B cell (primary cell): Measurements from ENCODE around the gene ARFGAP1. TPM values are rescaled to one million over a fixed set of nuclear protein-coding genes. Genes with fewer than 3 reads are reported as not detected.

Experiments used
- ATAC-seq: fragments of 200-7000 bp; cut with Tn5 transposase; one replicate; pipeline ENCODE4 v1.10.0; 2021; ENCODE audit warnings: low read depth, mild to moderate bottlenecking, moderate number of reproducible peaks, moderate library complexity
- CTCF ChIA-PET: fragments of 350-600 bp; sonication (Branson Sonifier 250); formaldehyde crosslinking; loops from one replicate; lab custom pipeline; 2021; ENCODE audit warnings: antibody characterized with exemption, inconsistent platforms; lab: Charles Lee
- POLR2A ChIA-PET: fragments of 350-600 bp; sonication (Branson Sonifier 250); formaldehyde crosslinking; loops from one replicate; lab custom pipeline; 2021; ENCODE audit warnings: antibody characterized with exemption; lab: Charles Lee
- DNase-seq: peaks from one replicate; pipeline ENCODE4 v3.0.0; 2013
- H2AFZ ChIP-seq: 2 replicates; pipeline ENCODE4 v1.6.1; 2012; ENCODE audit warnings: mild to moderate bottlenecking, low read depth, low read length; ENCODE audit not compliant: insufficient read depth, poor library complexity, severe bottlenecking
- H3K27ac ChIP-seq, 2 donors: 1 replicate in 1 of 2; 2 replicates in 1 of 2; pipeline ENCODE4 v1.5.1; 2012 to 2013; ENCODE audit warnings: low read length in 2 of 2, mild to moderate bottlenecking in 2 of 2, moderate library complexity in 1 of 2
- H3K27me3 ChIP-seq, 4 experiments: fragments of 200-600 bp in 1 of 4; sonication (generic) in 1 of 4; replicated peaks in 1 of 4; 1 replicate in 2 of 4; 2 replicates in 2 of 4; pipeline versions ENCODE4 v1.6.1 to v1.7.0; 2013 to 2016; ENCODE audit warnings: low read length in 3 of 4, mild to moderate bottlenecking in 2 of 4, mixed read lengths in 1 of 4, moderate library complexity in 1 of 4; ENCODE audit not compliant: insufficient read depth in 4 of 4, control insufficient read depth in 3 of 4; ENCODE audit errors: control extremely low read depth in 1 of 4
- H3K36me3 ChIP-seq, 2 experiments: replicated peaks in 1 of 2; 1 replicate in 1 of 2; 2 replicates in 1 of 2; pipeline versions ENCODE4 v1.6.1 to v1.7.1; 2013; ENCODE audit warnings: low read length in 1 of 2; ENCODE audit not compliant: insufficient read depth in 2 of 2, control insufficient read depth in 1 of 2; ENCODE audit errors: control extremely low read depth in 1 of 2, extremely low read depth in 1 of 2
- H3K4me1 ChIP-seq, 2 donors: fragments of 200-600 bp in 1 of 2; sonication (generic) in 1 of 2; 1 replicate in 1 of 2; 2 replicates in 1 of 2; pipeline versions ENCODE4 v1.5.1 to v1.6.1; 2013 to 2017; ENCODE audit warnings: low read length in 2 of 2; ENCODE audit not compliant: control insufficient read depth in 2 of 2, insufficient read depth in 2 of 2
- H3K4me2 ChIP-seq: replicated peaks from 2 replicates; pipeline ENCODE3; 2012; ENCODE audit warnings: mild to moderate bottlenecking, low read depth, low read length; ENCODE audit not compliant: poor library complexity, severe bottlenecking
- H3K4me3 ChIP-seq, 5 experiments: fragments of 200-600 bp in 1 of 5; sonication (generic) in 1 of 5; 1 replicate in 3 of 5; 2 replicates in 2 of 5; pipeline versions ENCODE4 v1.5.1 to v1.7.0; 2011 to 2016; ENCODE audit warnings: low read length in 4 of 5, mild to moderate bottlenecking in 4 of 5, low read depth in 2 of 5, control low read depth in 1 of 5, moderate library complexity in 1 of 5; ENCODE audit not compliant: insufficient read depth in 1 of 5; ENCODE audit errors: control extremely low read depth in 1 of 5, extremely low read depth in 1 of 5
- H3K79me2 ChIP-seq: fragments of 200-600 bp; sonication (generic); one replicate; pipeline ENCODE4 v1.6.0; 2016; ENCODE audit warnings: low read length; ENCODE audit not compliant: control insufficient read depth, insufficient read depth
- H3K9ac ChIP-seq: fragments of 200-600 bp; sonication (generic); 2 replicates; pipeline ENCODE4 v1.6.1; 2017; ENCODE audit warnings: mild to moderate bottlenecking, low read length, moderate library complexity
- H3K9me3 ChIP-seq, 3 donors: one replicate each; pipeline versions ENCODE4 v1.6.1 to v1.7.1; 2013; ENCODE audit warnings: low read length in 2 of 3; ENCODE audit not compliant: control insufficient read depth in 2 of 3, insufficient read depth in 1 of 3; ENCODE audit errors: control extremely low read depth in 1 of 3
- H4K20me1 ChIP-seq: 2 replicates; pipeline ENCODE4 v1.6.0; 2012; ENCODE audit warnings: mild to moderate bottlenecking, low read length; ENCODE audit not compliant: insufficient read depth, control insufficient read depth, poor library complexity, severe bottlenecking
- H3K27ac Mint-ChIP-seq: one replicate; pipeline ENCODE4 v1.8.0; 2021; ENCODE audit warnings: mixed read lengths
- H3K27me3 Mint-ChIP-seq: one replicate; pipeline ENCODE4 v1.8.0; 2021; ENCODE audit warnings: mixed read lengths
- H3K4me1 Mint-ChIP-seq: one replicate; pipeline ENCODE4 v1.8.0; 2021; ENCODE audit warnings: mixed read lengths
- H3K4me3 Mint-ChIP-seq: one replicate; pipeline ENCODE4 v1.8.0; 2021; ENCODE audit warnings: mixed read lengths
- H3K9me3 Mint-ChIP-seq: one replicate; pipeline ENCODE4 v1.8.0; 2022; ENCODE audit warnings: mixed read lengths; ENCODE audit not compliant: insufficient read depth
- CTCF ChIP-seq: fragments of 200-600 bp; IDR thresholded peaks from one replicate; pipeline ENCODE4 v1.8.0; 2022; ENCODE audit warnings: antibody characterized with exemption, mild to moderate bottlenecking
- EZH2 ChIP-seq: IDR thresholded peaks from 2 replicates; pipeline ENCODE4 v1.6.1; 2012; ENCODE audit warnings: borderline replicate concordance, low read depth, mild to moderate bottlenecking, moderate library complexity, low read length; ENCODE audit not compliant: insufficient read depth, poor library complexity, severe bottlenecking
- WGBS: methylation state at CpG from one replicate; pipeline ENCODE4 v1.1.5; 2013; ENCODE audit warnings: missing lambda C conversion rate; ENCODE audit not compliant: insufficient coverage; 5-methylcytosine and 5-hydroxymethylcytosine counted together
- intact Hi-C: fragments of 100-400 bp; cut with micrococcal nuclease; formaldehyde crosslinking; loops from one replicate; pipeline ENCODE4 v1.10.0; 2022
- polyA plus RNA-seq: library from polyadenylated mRNA; depleted of rRNA; stranded (reverse); fragments of >200 nt; gene quantifications from 2 replicates; pipeline ENCODE4 v1.2.3, GENCODE V29; 2012
- total RNA-seq, 2 donors: library from RNA; stranded (reverse); fragments of 120-200 nt in 1 of 2; gene quantifications; 1 replicate in 1 of 2; 2 replicates in 1 of 2; pipeline versions ENCODE4 v1.2.3 to v1.2.4, GENCODE V29; 2013 to 2022

The ARFGAP1 gene
- total and polyA plus RNA-seq, 2 donors (not counting 1 experiment from before 2014, with no cell fraction given), result 83.2 to 99.4 TPM

GRCh38 chr20:63247671-63248228 is 24.9 kb upstream of the ARFGAP1 start:
- no peaks in the 10 kb centered on the region for H4K20me1 ChIP-seq
- POLR2A ChIA-PET, result no interaction called here
- H2AFZ ChIP-seq, result no peak overlapping the region
- H3K79me2 ChIP-seq, result no peaks in the 10 kb centered on the region
- H3K27ac Mint-ChIP-seq, result no peak overlapping the region
- H3K9me3 Mint-ChIP-seq, result no peaks in the 10 kb centered on the region
- ATAC-seq, result no peak
- H3K9me3 ChIP-seq, result no peaks in the 10 kb centered on the region
- H3K27me3 ChIP-seq, result peaks cover 0 to 39% (median 6%) of the 10 kb centered on the region in 4 experiments
- no peaks in the 10 kb centered on the region for H3K36me3 ChIP-seq
- H3K4me2 ChIP-seq, result no peak overlapping the region
- H3K4me1 Mint-ChIP-seq, result peaks cover 3% of the 10 kb centered on the region
- no peak for DNase-seq
- no peak overlapping the region for H3K4me3 Mint-ChIP-seq
- peaks cover 3 to 5% of the 10 kb centered on the region in 2 donors for H3K4me1 ChIP-seq
- peaks cover 33% of the 10 kb centered on the region for H3K27me3 Mint-ChIP-seq
- 73% methylated on average over 24 of the region's 24 CpGs for WGBS
- H3K9ac ChIP-seq, result no peak overlapping the region
- CTCF ChIA-PET, result interaction anchor here (1.1 kb wide), 1 partner anchor 24 kb away, joined by 3 read pairs; no protein-coding TSS in a partner anchor
- H3K4me3 ChIP-seq, result no peak overlapping the region
- intact Hi-C loops, result no loop called here
- TF ChIP-seq CTCF, result no peak
- no peak for TF ChIP-seq EZH2
- no peak overlapping the region for H3K27ac ChIP-seq

- Histone ChIP-seq H3K79me2 (no peaks in the 10 kb centered on the region), H3K9ac (no peak overlapping the region), H3K4me1 (peaks cover 9 to 13% of the 10 kb centered on the region in 2 donors), H2AFZ (no peak overlapping the region), H3K36me3 (no peaks in the 10 kb centered on the region), H3K4me2 (no peak overlapping the region), H3K9me3 (no peaks in the 10 kb centered on the region), H3K4me3 (no peak overlapping the region), H4K20me1 (no peaks in the 10 kb centered on the region), H3K27me3 (peaks cover 0 to 47% (median 12%) of the 10 kb centered on the region in 4 experiments), H3K27ac (no peak overlapping the region)
- Mint-ChIP-seq H3K27ac (no peak overlapping the region), H3K9me3 (no peaks in the 10 kb centered on the region), H3K4me3 (no peak overlapping the region), H3K4me1 (peaks cover 6% of the 10 kb centered on the region), H3K27me3 (peaks cover 38% of the 10 kb centered on the region)
- TF ChIP-seq CTCF (no peak), EZH2 (no peak)
- DNase-seq (no peak), ATAC-seq (no peak)
- CTCF ChIA-PET, result interaction anchor here (1.1 kb wide), 1 partner anchor 25 kb away, joined by 3 read pairs; no protein-coding TSS in a partner anchor
- WGBS, result 75% methylated on average over 24 of the region's 25 CpGs
- intact Hi-C loops, result no loop called here
- POLR2A ChIA-PET, result no interaction called here
Observed at GRCh38 chr20:63248835-63249591, 23.6 kb upstream of the ARFGAP1 start.
